Jurkat, Clone E6-1 (cell line): ENCODE results near the gene PTPRU.
A peak's percentile ranks its signal among the peaks of the same experiment; 100 is the strongest.

Source experiments
- DNase-seq: peaks from one replicate; pipeline ENCODE4 v3.0.0-alpha.2; 2011; ENCODE audit warnings: low read depth, low spot score
- H3K4me3 ChIP-seq: 2 replicates; pipeline ENCODE4 v1.5.1; 2011; ENCODE audit warnings: mild to moderate bottlenecking, low read length, control low read depth, moderate library complexity

PTPRU gene

DNA sequence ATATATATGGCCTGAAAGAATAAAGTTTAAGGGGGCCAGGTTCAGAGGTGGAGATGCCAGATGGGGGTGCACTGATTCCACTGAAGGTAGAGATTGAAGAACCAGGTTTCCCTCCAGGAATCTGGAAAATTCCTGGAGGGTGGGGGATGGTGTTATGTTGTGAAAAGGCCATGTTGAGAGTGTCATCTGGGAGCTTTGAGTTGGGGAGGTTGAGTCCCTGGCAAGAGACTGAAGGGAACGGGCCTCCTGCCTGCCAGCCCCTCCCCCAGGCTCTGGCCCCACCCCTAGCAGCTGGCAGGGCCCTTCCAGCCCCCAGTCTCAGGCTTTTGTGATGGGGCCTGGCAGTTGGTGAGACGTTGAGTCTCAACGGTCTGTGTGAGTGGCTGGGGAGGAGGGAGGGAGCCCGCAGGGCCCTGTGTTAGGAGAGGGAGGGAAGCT is 4.1 kb downstream of the PTPRU start:
- peak; percentile 59 for DNase-seq

GRCh38 chr1:29240986-29241385 is 4.7 kb downstream of the PTPRU start:
- H3K4me3 ChIP-seq = no peak overlapping the region
- DNase-seq = no peak

More for the DNA sequence above, 4.1 kb downstream of the PTPRU start:
- no peak overlapping the region for H3K4me3 ChIP-seq

DNA sequence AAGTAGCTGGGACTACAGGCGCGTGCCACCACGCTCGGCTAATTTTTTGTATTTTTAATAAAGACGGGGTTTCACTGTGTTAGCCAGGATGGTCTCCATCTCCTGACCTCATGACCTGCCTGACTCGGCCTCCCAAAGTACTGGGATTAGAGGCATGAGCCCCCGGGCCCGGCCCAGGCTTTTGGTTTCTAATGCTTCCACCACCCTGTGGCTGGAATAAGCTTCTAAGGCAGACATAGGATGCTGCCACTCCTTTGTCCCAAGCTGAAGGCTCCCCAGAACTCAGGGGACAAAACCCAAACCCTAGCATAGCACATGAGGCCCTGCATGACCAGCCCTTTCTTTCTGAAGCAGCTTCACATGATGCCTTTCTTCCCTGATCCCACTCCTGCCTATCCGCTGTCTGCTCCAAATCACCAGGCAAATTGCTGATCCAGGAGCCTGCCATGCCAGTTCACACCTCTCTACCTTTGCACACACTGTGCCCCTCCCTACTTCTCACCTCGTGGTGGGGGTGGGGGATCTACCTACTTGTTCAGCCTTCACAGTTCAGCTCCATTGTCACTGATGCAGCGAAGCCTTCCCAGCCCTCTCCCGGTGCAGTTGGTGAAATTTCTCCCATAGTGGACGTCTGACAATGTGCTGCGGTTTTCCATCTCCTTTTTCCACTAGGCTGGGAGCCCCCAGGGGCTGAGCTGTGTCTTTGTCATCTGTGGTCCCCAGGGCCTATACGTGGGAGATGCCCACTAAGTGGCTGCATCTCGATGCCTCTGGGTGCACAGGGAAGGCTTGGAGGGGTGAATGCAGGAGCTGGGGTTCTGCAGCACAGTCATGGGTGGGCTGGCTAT is 6.9 kb downstream of the PTPRU start:
- no peak for DNase-seq
- H3K4me3 ChIP-seq = no peak overlapping the region

- H3K4me3 ChIP-seq = no peak overlapping the region
- no peak for DNase-seq
Observed at GRCh38 chr1:29243871-29244200, 7.5 kb downstream of the PTPRU start.

DNA sequence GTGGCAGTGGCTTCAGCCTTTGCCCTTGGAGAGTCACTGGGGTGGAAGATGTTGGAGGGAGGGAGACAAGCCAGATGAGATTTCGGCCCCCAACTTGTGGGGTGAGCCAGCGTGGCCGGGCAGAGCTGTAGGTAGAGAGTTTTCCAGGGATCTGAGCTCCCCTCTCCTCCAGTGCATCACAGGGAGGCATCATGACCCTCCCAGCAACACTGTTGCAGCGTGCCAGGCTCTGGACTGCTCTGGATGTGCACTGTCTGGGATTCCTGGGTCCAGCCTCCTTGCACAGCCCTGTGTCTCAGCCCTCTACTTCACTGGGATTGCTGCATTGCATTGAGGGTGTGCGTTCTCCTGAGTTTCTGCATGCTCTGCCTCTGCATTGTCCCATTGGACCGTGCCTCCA is 8.9 kb downstream of the PTPRU start:
- no peak for DNase-seq
- no peak overlapping the region for H3K4me3 ChIP-seq

GRCh38 chr1:29245876-29246275 is 9.6 kb downstream of the PTPRU start:
- no peak overlapping the region for H3K4me3 ChIP-seq

GRCh38 chr1:29247044-29247443 is 10.7 kb downstream of the PTPRU start:
- no peak for DNase-seq
- no peak overlapping the region for H3K4me3 ChIP-seq

More at GRCh38 chr1:29245876-29246275, 9.6 kb downstream of the PTPRU start:
- DNase-seq = no peak

DNA sequence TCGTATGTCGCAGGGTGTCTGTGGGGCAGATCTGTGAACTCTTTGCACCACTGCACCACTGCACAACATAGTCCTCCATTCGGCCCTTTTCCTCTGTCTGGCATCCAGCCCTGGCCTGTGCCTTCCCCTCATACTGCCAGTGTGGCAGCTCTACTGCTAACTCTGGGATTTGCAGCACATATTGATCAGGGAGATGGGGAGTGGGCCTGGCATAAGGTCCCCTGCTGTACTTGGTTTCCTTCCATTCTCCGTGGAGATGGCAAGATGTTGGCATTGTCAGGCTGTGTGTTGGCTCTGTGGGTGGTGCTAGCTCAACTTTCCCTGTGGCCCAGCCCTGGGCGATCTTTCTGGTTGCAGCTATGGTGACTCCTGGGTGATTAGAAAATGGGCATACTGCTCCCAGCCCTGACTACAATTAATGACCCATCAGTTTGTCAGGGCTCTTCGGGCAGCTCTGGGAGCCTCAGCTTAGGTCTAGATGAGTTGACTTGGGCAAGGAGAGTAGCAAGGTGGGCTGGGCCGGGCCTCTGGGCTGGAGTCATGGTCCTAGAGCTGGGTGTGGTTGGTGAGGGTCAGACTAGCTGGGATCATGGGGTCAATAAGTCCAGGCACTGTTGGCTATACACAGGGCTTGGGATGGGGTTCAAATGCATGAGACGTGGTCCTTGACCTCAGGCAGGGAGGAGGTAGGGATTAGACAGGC is 11.4 kb downstream of the PTPRU start:
- DNase-seq = no peak
- H3K4me3 ChIP-seq = no peak overlapping the region

- no peak overlapping the region for H3K4me3 ChIP-seq
- DNase-seq = no peak
Observed at GRCh38 chr1:29248409-29248808, 12.1 kb downstream of the PTPRU start.

DNA sequence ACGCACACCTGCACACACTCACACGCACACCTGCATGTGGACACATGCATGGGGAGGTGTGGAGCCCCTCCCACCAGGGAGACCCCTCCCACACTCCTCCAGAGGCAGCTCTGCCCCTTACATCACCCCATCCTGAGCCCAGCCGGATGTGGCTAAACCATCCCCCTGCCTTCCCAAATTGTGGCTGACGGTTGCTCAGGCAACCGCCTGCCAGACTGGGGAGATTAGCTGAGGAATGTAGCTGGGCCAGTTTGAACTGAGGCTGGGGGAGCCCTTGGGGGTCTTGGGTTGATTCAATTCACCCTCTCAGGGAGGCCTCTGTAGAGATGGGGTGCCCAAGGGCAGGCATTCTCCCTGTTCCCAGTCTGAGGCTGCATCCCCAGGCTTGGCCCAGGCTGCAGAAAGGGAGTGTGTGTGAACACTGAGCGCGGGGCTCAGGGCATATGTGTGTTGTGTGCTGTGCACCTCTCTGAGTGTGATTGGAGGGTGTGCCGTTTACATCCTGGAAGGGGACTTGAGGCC is 12.9 kb downstream of the PTPRU start:
- peak; percentile 75 for DNase-seq
- H3K4me3 ChIP-seq = peak overlapping the region; percentile 16

DNA sequence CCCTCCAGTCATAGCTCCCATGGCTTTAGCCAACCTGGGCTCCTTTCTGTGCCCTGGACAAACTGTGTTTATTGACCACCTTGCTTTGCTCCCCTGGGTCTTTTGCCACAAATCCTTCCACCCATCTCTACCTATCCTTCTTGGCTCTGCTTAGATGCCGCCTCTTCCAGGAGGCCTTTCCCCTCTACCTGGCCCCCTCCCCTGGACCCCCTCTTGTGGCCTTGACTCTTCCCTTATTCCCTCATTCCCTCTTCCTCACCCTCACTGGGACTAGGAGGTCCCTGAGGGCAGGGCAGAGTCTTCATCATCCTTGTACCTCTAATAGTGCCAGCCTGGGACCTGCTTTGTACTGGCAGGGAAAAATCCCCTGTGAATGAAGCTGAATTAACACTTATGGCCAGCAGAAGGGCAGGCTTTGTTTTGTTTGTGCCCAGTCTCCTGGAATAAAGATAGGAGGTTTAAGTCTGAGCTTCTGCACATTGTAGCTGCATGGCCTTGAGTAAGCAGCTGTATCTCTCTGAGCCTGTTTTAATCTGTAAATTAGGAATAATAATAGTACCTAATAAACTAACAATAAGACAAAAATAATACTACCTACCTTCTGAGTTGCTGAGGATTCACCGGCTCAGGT is 13.7 kb downstream of the PTPRU start:
- no peak overlapping the region for H3K4me3 ChIP-seq
- no peak for DNase-seq

GRCh38 chr1:29251164-29252124 is 15.1 kb downstream of the PTPRU start:
- H3K4me3 ChIP-seq = no peak overlapping the region
- DNase-seq = no peak

DNA sequence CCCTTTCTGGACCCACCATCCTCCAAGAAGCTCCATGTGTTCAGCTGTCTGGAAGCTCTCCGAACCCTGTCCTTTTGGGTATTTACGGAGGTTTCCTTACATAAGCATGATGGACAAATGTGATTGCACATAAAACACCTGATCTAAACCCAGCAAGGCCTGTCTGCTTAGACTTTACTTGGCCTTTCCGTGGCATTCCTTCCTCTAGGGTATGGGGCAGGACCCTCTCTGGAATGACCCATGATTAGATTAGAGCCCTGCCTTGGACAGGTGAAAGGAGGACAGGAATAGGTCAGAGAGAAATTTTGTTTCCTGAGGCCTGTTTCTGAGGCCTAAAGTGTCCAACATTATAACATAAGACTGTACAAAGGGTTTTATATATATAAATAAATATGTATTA is 16.9 kb downstream of the PTPRU start:
- DNase-seq = no peak
- no peak overlapping the region for H3K4me3 ChIP-seq

GRCh38 chr1:29254346-29254745 is 18.0 kb downstream of the PTPRU start:
- DNase-seq = no peak
- H3K4me3 ChIP-seq = no peak overlapping the region

GRCh38 chr1:29255134-29255666 is 18.9 kb downstream of the PTPRU start:
- DNase-seq = no peak
- no peak overlapping the region for H3K4me3 ChIP-seq

GRCh38 chr1:29256394-29256793 is 20.1 kb downstream of the PTPRU start:
- H3K4me3 ChIP-seq = no peak overlapping the region
- peak; percentile 55 for DNase-seq

GRCh38 chr1:29256979-29257804 is 20.9 kb downstream of the PTPRU start:
- H3K4me3 ChIP-seq = no peak overlapping the region
- no peak for DNase-seq
